Activated CD4-positive, alpha-beta memory T cell treated with anti-CD3 and anti-CD28 coated beads for 36 hours (primary cell): Measurements from ENCODE around the gene DDX60. TPM values are rescaled to one million over a fixed set of nuclear protein-coding genes. Genes with fewer than 3 reads are reported as not detected.
"Not testable (repeated sequence)": the region's sequence is repeated elsewhere in the genome, so short reads cannot be mapped to it uniquely, and the experiment has no call there.

Source experiments
- CTCF ChIA-PET: fragments of 350-600 bp; sonication (Branson Sonifier 250); formaldehyde crosslinking; loops from one replicate; lab custom pipeline; 2021; ENCODE audit warnings: antibody characterized with exemption, inconsistent platforms; lab: Charles Lee
- POLR2A ChIA-PET: fragments of 350-600 bp; sonication (Branson Sonifier 250); formaldehyde crosslinking; loops from one replicate; lab custom pipeline; 2021; ENCODE audit warnings: antibody characterized with exemption; lab: Charles Lee
- DNase-seq: peaks from one replicate; pipeline ENCODE4 v3.0.0-alpha.2; 2020
- H3K27ac Mint-ChIP-seq: one replicate; pipeline ENCODE4 v1.8.0; 2021; ENCODE audit warnings: mixed read lengths
- H3K27me3 Mint-ChIP-seq: one replicate; pipeline ENCODE4 v1.8.0; 2021; ENCODE audit warnings: mixed read lengths
- H3K36me3 Mint-ChIP-seq: one replicate; pipeline ENCODE4 v1.8.0; 2021; ENCODE audit warnings: mixed read lengths
- H3K4me1 Mint-ChIP-seq: one replicate; pipeline ENCODE4 v1.8.0; 2021; ENCODE audit warnings: low read depth, mixed read lengths
- H3K4me3 Mint-ChIP-seq: one replicate; pipeline ENCODE4 v1.8.0; 2021; ENCODE audit warnings: mild to moderate bottlenecking, mixed read lengths
- H3K9me3 Mint-ChIP-seq: one replicate; pipeline ENCODE4 v1.8.0; 2021; ENCODE audit warnings: mixed read lengths
- intact Hi-C: fragments of 100-400 bp; cut with micrococcal nuclease; formaldehyde crosslinking; loops from one replicate; pipeline ENCODE4 v1.15.1; 2023
- total RNA-seq, 2 experiments: library from RNA; stranded (reverse); gene quantifications; one replicate each; pipeline ENCODE4 v1.2.3, GENCODE V29; 2021

Gene DDX60
- total RNA-seq, 2 experiments from 2014 or later, result 24.1 to 28.9 TPM

- Mint-ChIP-seq H3K27me3 (no peaks in the 10 kb centered on the region), H3K27ac (no peak overlapping the region), H3K4me1 (no peaks in the 10 kb centered on the region), H3K9me3 (no peaks in the 10 kb centered on the region), H3K4me3 (no peak overlapping the region), H3K36me3 (no peaks in the 10 kb centered on the region)
- ChIA-PET POLR2A (no interaction called here), CTCF (no interaction called here)
- DNase-seq, result no peak
- intact Hi-C loops, result no loop called here
Measured at GRCh38 chr4:168325591-168325990, 7.0 kb upstream of the DDX60 start.

- Mint-ChIP-seq H3K36me3 (no peaks in the 10 kb centered on the region), H3K4me1 (peaks cover 22% of the 10 kb centered on the region), H3K4me3 (no peak overlapping the region), H3K9me3 (no peaks in the 10 kb centered on the region), H3K27ac (no peak overlapping the region), H3K27me3 (no peaks in the 10 kb centered on the region)
- no peak for DNase-seq
- CTCF ChIA-PET, result interaction anchor here (0.7 kb wide), 1 partner anchor 147 kb away, joined by 3 read pairs; no protein-coding TSS in a partner anchor
- POLR2A ChIA-PET, result no interaction called here
- intact Hi-C loops, result no loop called here
Measured at GRCh38 chr4:168321006-168321405, 2.5 kb upstream of the DDX60 start.

GRCh38 chr4:168319486-168320019 lies 1.0 kb upstream of the DDX60 start:
- H3K27me3 Mint-ChIP-seq, result no peaks in the 10 kb centered on the region
- no peak overlapping the region for H3K27ac Mint-ChIP-seq
- no peak for DNase-seq
- peaks cover 29% of the 10 kb centered on the region for H3K4me1 Mint-ChIP-seq
- ChIA-PET CTCF (no interaction called here), POLR2A (interaction anchor here (1.1 kb wide), 1 partner anchor 161 kb away, joined by 3 read pairs; the partner anchor contains the start of gene DDX60L)
- H3K9me3 Mint-ChIP-seq, result no peaks in the 10 kb centered on the region
- peaks cover 1% of the 10 kb centered on the region for H3K36me3 Mint-ChIP-seq
- H3K4me3 Mint-ChIP-seq, result peak overlapping the region; percentile 84
- intact Hi-C loops, result loop anchor here (2.0 to 5.0 kb wide), 3 partner anchors 131 to 1293 kb away; partner anchors contain the start of gene NEK1

GRCh38 chr4:168317621-168318020 lies 931 bp downstream of the DDX60 start:
- H3K4me3 Mint-ChIP-seq, result peak overlapping the region; percentile 84
- peaks cover 37% of the 10 kb centered on the region for H3K4me1 Mint-ChIP-seq
- no peak for DNase-seq
- peaks cover 1% of the 10 kb centered on the region for H3K36me3 Mint-ChIP-seq
- CTCF ChIA-PET, result interaction anchor here (0.6 to 1.7 kb wide), 4 partner anchors 9 to 196 kb away, joined by 3 to 6 read pairs (median 4); no protein-coding TSS in a partner anchor
- no peaks in the 10 kb centered on the region for H3K27me3 Mint-ChIP-seq
- intact Hi-C loops, result loop anchor here (1.0 to 5.0 kb wide), 6 partner anchors 133 to 1295 kb away; partner anchors contain the start of genes DDX60L and NEK1
- POLR2A ChIA-PET, result interaction anchor here (1.3 kb wide), 1 partner anchor 693 kb away, joined by 4 read pairs; the partner anchor contains the start of gene CBR4
- H3K27ac Mint-ChIP-seq, result peak overlapping the region; percentile 88
- no peaks in the 10 kb centered on the region for H3K9me3 Mint-ChIP-seq

- ChIA-PET POLR2A (no interaction called here), CTCF (interaction anchor here (1.7 kb wide), 1 partner anchor 8 kb away, joined by 6 read pairs; the partner anchor contains the start of gene DDX60)
- H3K4me3 Mint-ChIP-seq, result no peak overlapping the region
- H3K36me3 Mint-ChIP-seq, result peaks cover 20% of the 10 kb centered on the region
- H3K27ac Mint-ChIP-seq, result no peak overlapping the region
- peaks cover 18% of the 10 kb centered on the region for H3K4me1 Mint-ChIP-seq
- H3K9me3 Mint-ChIP-seq, result no peaks in the 10 kb centered on the region
- DNase-seq, result no peak
- H3K27me3 Mint-ChIP-seq, result no peaks in the 10 kb centered on the region
- intact Hi-C loops, result no loop called here
Measured at GRCh38 chr4:168309781-168310180, 8.8 kb downstream of the DDX60 start.

- intact Hi-C loops, result no loop called here
- H3K27ac Mint-ChIP-seq, result no peak overlapping the region
- ChIA-PET CTCF (interaction anchor here (1.7 kb wide), 1 partner anchor 9 kb away, joined by 6 read pairs; the partner anchor contains the start of gene DDX60), POLR2A (no interaction called here)
- no peaks in the 10 kb centered on the region for H3K9me3 Mint-ChIP-seq
- peaks cover 16% of the 10 kb centered on the region for H3K4me1 Mint-ChIP-seq
- DNase-seq, result no peak
- H3K27me3 Mint-ChIP-seq, result no peaks in the 10 kb centered on the region
- H3K4me3 Mint-ChIP-seq, result no peak overlapping the region
- peaks cover 20% of the 10 kb centered on the region for H3K36me3 Mint-ChIP-seq
Measured at GRCh38 chr4:168308912-168309311, 9.6 kb downstream of the DDX60 start.

GRCh38 chr4:168306476-168306875 lies 12.1 kb downstream of the DDX60 start:
- no peak overlapping the region for H3K4me3 Mint-ChIP-seq
- intact Hi-C loops, result no loop called here
- POLR2A ChIA-PET, result interaction anchor here (0.6 kb wide), 2 partner anchors 12 to 37 kb away, joined by 3 read pairs; no protein-coding TSS in a partner anchor
- H3K36me3 Mint-ChIP-seq, result peaks cover 27% of the 10 kb centered on the region
- H3K9me3 Mint-ChIP-seq, result no peaks in the 10 kb centered on the region
- CTCF ChIA-PET, result no interaction called here
- H3K27me3 Mint-ChIP-seq, result no peaks in the 10 kb centered on the region
- no peak for DNase-seq
- H3K4me1 Mint-ChIP-seq, result peaks cover 10% of the 10 kb centered on the region
- H3K27ac Mint-ChIP-seq, result peak overlapping the region; percentile 10

- no peak overlapping the region for H3K4me3 Mint-ChIP-seq
- intact Hi-C loops, result no loop called here
- H3K27ac Mint-ChIP-seq, result no peak overlapping the region
- H3K36me3 Mint-ChIP-seq, result peaks cover 26% of the 10 kb centered on the region
- peaks cover 11% of the 10 kb centered on the region for H3K4me1 Mint-ChIP-seq
- H3K9me3 Mint-ChIP-seq, result no peaks in the 10 kb centered on the region
- CTCF ChIA-PET, result interaction anchor here (0.5 to 1.1 kb wide), 2 partner anchors 13 to 183 kb away, joined by 3 read pairs; no protein-coding TSS in a partner anchor
- no peaks in the 10 kb centered on the region for H3K27me3 Mint-ChIP-seq
- POLR2A ChIA-PET, result no interaction called here
- DNase-seq, result no peak
Measured at GRCh38 chr4:168304744-168305459, 13.7 kb downstream of the DDX60 start.

- H3K4me3 Mint-ChIP-seq, POLR2A ChIA-PET, DNase-seq, H3K27me3 Mint-ChIP-seq, H3K9me3 Mint-ChIP-seq, intact Hi-C loops, H3K27ac Mint-ChIP-seq: not testable (repeated sequence)
- Mint-ChIP-seq H3K36me3 (peaks cover 26% of the 10 kb centered on the region), H3K4me1 (peaks cover 11% of the 10 kb centered on the region)
- CTCF ChIA-PET, result interaction anchor here (0.6 kb wide), 1 partner anchor 197 kb away, joined by 3 read pairs; no protein-coding TSS in a partner anchor
Measured at GRCh38 chr4:168303430-168303829, 15.1 kb downstream of the DDX60 start.

- ChIA-PET CTCF (no interaction called here), POLR2A (interaction anchor here (0.8 kb wide), 1 partner anchor 561 kb away, joined by 3 read pairs; no protein-coding TSS in a partner anchor)
- DNase-seq, result no peak
- Mint-ChIP-seq H3K27me3 (no peaks in the 10 kb centered on the region), H3K27ac (no peak overlapping the region), H3K4me3 (no peak overlapping the region), H3K4me1 (no peaks in the 10 kb centered on the region), H3K9me3 (no peaks in the 10 kb centered on the region), H3K36me3 (peaks cover 19% of the 10 kb centered on the region)
- intact Hi-C loops, result no loop called here
Measured at GRCh38 chr4:168293386-168293975, 25.1 kb downstream of the DDX60 start.

- H3K27ac Mint-ChIP-seq, result no peak overlapping the region
- ChIA-PET CTCF (no interaction called here), POLR2A (no interaction called here)
- DNase-seq, result no peak
- peaks cover 19% of the 10 kb centered on the region for H3K36me3 Mint-ChIP-seq
- no peaks in the 10 kb centered on the region for H3K4me1 Mint-ChIP-seq
- H3K27me3 Mint-ChIP-seq, result no peaks in the 10 kb centered on the region
- no peak overlapping the region for H3K4me3 Mint-ChIP-seq
- intact Hi-C loops, result no loop called here
- no peaks in the 10 kb centered on the region for H3K9me3 Mint-ChIP-seq
Measured at GRCh38 chr4:168291242-168291641, 27.3 kb downstream of the DDX60 start.

- DNase-seq, H3K27ac Mint-ChIP-seq, H3K9me3 Mint-ChIP-seq, H3K27me3 Mint-ChIP-seq, POLR2A ChIA-PET, CTCF ChIA-PET, H3K4me1 Mint-ChIP-seq, H3K4me3 Mint-ChIP-seq, intact Hi-C loops: not testable (repeated sequence)
- peaks cover 16% of the 10 kb centered on the region for H3K36me3 Mint-ChIP-seq
Measured at GRCh38 chr4:168285850-168286249, 32.7 kb downstream of the DDX60 start.
